NCI-H2029 (cell line): Measurements from ENCODE around the gene CACNA2D1.
"Not testable (repeated sequence)": the region's sequence is repeated elsewhere in the genome, so short reads cannot be mapped to it uniquely, and the experiment has no call there.

Experiments
- DNase-seq: peaks from one replicate; lab custom pipeline; 2025; lab: John Stamatoyannopoulos, UW

The CACNA2D1 gene

GRCh38 chr7:82393076-82393839 lies 50.3 kb downstream of the CACNA2D1 start:
- DNase-seq: no peak

DNA sequence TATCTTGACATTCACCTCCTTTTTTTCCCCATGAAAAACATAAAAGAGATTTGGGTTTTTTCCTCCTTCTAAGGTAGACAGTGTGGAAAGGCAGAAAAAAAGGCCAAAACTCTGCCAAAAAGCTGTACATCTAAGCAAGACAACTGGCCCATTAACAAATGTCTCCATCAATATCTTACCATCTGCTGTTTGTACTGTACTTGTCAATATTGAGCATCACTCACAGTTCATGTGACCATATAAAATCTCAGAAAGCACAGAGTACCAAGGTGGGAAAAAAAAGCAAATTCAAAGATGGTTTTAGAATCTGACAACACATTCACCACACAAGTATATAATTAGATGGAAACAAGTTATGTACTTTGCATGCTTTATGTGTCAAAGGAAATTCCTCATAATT lies 52.6 kb downstream of the CACNA2D1 start:
- no peak for DNase-seq

DNA sequence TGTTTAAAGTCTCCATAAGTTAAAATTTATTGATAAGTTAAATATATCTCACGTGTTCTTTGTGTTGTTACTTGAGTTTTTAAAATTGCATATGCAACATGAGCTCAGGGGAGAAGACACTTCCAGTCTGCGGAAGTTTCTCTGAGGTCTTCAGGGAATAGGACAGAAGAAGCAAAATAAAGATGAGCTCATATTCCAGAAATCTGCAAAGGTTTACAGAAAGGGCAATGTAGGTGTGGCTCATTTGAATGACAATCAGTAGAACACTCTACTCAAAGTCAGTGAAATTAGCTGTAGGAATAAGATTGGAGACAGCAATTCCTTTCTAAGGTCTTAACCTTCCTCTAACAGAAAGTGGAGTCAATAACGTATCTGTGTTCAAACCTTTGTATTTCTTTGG lies 53.7 kb downstream of the CACNA2D1 start:
- DNase-seq: no peak

DNA sequence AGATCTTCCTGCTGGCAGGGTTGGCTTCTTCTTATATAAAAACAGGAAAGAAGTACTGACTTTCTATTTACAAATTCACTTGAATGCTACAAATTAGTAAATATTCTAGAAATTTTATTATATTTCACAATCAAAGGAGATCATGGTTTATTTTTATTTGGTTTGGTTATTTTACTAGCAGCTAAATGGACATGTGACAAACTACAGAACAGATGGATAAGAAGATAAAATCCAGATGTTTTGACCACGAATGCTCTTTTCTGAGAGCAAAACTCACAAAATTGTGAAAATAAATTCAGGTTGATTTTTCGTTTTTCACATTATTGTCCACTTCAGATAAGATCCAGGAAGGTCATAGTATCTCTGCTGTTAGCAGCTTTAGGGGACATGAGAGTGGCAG lies 55.4 kb downstream of the CACNA2D1 start:
- no peak for DNase-seq

DNA sequence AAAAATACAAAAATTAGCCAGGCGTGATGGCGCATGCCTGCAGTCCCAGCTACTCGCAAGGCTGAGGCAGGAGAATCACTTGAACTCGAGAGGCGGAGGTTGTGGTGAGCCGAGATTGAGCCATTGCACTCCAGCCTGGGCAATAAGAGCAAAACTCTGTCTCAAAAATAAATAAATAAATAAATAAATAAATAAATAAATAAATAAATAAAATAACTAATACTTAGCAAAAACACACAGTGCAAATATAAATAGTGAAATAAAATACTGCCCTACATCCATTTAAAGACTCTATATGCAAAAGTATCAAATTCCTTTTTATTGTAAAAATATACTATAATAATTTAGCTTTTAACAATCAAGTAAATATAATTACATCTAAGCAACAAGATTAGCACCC lies 57.0 kb downstream of the CACNA2D1 start:
- not testable (repeated sequence) for DNase-seq

DNA sequence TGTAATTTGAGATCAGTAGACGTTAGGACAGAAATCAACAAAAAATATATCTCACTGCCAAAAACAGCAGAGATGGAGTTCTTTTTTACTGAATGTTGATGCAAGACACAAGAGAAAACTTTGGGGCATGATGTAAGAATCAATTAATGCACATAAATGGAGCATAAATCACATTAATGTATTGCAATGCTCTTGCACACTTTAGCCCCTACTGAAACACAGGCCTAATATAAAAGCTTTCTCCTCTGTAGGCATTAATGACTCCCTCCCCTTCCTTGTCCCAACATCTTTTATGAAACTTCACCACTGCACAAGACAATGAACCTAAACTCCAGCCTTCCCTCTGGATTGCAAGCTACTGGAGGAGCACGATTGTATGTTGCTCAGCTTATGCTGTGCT lies 58.8 kb downstream of the CACNA2D1 start:
- no peak for DNase-seq

GRCh38 chr7:82384051-82384464 lies 59.5 kb downstream of the CACNA2D1 start:
- DNase-seq: no peak

GRCh38 chr7:82382276-82382675 lies 61.3 kb downstream of the CACNA2D1 start:
- no peak for DNase-seq

DNA sequence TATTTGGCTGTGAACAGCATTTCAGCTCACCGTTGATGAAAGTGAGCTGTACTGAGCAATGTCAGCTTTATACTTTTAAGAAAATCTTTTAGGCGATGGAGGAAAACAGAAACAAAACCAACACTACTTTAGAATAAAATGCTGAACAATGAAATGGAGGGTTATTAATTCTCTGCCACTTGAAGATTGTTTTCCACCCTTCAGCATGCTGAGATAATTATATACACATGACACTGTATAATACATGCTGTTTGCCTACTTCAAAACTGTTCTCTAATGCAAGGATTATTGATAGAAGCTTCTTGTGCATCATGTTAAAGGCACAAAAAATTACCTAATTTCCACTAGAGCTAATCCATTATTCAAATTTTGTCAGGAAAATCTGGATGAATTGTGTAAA lies 66.8 kb downstream of the CACNA2D1 start:
- DNase-seq: no peak

DNA sequence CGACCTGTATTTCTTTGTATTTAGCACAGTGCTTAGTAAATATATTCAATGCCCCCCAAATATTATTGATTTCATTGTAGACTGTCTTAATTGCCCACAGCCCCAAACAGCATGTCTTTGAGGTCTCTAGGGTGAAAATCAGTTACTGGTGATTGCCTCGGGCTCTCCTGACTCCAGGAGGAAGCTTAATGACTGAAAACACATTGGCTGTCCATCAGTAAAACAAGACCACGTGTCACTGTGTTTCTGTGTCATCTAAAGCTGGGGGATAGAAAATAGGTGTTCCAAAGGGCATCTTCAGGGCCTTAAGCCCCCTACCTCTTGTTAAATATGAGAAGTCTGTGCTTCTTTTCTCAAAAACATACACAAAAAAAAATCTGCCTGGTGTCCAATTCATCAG lies 67.9 kb downstream of the CACNA2D1 start:
- no peak for DNase-seq

DNA sequence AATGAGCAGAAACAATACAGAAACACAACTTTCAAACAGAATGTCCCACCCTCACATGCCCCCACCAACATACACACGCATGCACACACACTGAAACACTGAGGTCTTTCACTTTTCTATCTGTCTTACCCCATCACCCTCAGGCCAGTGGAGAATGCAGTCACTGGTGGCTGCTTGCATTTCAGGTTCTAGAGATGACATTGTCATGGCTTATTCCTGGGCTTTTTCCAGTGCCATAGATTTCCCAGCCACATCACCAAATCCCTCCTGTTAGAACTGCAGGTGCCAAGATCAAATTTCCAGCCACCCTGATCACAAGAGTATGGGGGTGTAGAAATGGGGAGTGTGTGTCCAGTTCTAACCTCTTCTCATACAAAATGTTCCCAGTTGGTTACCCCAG lies 68.4 kb downstream of the CACNA2D1 start:
- no peak for DNase-seq

DNA sequence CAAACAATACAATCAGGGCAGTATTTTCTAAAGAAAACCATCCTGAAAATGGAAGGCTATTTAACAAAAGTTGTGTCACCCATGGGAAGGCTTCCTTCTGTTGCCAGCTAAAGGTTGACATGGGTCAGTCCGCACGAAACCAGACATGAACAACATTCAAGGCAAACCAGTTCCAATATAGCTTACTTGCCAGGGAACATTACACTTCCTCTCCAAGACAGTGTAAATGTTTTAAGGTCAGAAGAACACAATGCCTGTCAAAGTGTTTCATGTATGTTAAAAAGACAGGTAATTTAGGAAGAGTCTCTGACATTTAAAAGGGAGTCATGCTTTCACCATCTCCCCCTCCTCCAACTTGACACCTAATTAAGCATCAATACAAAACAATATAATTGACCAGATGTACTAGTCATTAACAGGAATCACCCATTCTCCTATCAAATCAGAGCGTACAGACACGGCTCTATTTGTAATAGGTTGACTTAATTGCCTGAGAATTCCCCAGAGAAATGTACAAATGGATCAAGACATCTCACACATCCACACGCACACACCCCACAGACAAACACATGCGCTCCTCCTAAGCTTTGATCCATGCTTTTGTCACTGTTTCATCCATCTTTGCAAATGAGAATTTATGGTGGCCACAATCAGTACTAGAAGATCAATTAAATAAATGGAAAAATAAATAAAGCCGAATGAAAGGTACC lies 69.5 kb downstream of the CACNA2D1 start:
- no peak for DNase-seq

- DNase-seq: no peak
Observed at GRCh38 chr7:82364671-82365070, 78.9 kb downstream of the CACNA2D1 start.

DNA sequence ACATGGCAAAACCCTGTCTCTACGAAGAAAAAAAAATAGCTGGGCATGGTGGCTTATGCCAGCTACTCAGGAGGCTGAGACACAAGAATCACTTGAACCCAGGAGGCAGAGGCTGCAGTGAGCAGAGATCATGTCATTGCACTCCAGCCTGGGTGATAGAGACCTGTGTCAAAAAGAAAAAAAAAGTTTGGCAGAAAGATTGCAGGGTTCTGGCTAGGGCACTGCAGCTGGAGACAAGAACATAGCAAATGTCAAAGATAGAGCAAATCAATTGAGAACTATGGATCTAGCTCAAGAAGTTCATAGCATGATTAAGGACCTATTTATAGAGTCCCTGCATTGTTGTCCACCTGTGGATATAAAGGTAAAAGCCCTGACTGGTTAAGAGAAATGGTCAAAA lies 79.5 kb downstream of the CACNA2D1 start:
- DNase-seq: no peak

- no peak for DNase-seq
Observed at GRCh38 chr7:82362129-82362706, 81.4 kb downstream of the CACNA2D1 start.

- no peak for DNase-seq
Observed at GRCh38 chr7:82360591-82361368, 82.8 kb downstream of the CACNA2D1 start.

- no peak for DNase-seq
Observed at GRCh38 chr7:82359426-82359825, 84.2 kb downstream of the CACNA2D1 start.

DNA sequence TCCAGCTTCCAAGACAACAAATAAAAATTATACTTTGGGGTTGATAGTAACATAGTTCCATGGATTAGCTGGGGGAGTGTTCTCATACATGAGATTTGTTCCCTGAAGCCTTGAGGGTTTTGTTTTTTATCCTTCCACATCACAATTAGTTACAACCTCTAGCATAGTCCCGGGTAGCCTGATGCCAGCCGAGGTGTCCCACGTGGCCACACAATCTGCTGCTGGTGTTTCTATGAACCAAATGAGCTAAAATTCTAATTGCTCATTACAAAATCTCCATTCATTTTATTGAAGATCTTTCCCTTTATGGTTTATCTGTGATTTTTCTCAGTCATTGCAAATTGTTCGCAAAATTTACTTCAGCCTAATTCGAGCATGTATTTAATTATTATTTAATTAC lies 84.7 kb downstream of the CACNA2D1 start:
- DNase-seq: no peak

- no peak for DNase-seq
Observed at GRCh38 chr7:82358009-82358578, 85.5 kb downstream of the CACNA2D1 start.

GRCh38 chr7:82348251-82348650 lies 95.3 kb downstream of the CACNA2D1 start:
- no peak for DNase-seq

GRCh38 chr7:82347808-82348207 lies 95.8 kb downstream of the CACNA2D1 start:
- DNase-seq: no peak

DNA sequence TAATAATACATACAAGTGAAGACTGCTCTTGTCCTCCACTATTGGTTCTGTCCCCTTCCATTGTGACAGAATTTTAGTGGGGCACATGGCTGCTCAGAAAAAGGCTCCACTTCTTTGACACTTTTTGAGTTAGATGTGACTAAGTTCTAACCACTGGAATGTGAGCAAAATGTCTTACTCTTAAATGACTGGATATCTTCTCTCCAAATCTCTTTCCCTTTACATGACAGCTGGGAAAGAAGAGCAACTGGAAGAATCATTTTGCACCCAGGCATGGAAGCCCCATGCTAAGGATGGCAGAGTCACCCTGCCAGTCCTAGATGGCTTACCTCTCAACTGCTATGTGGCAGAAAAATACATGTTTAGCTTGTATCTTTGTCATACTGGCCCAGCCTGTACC lies 97.7 kb downstream of the CACNA2D1 start:
- no peak for DNase-seq
